NB4 (cell line): ENCODE results near the gene RACGAP1.

Experiments
- DNase-seq: peaks from one replicate; pipeline ENCODE4 v3.0.0; 2010; ENCODE audit warnings: low read depth
- H3K4me3 ChIP-seq: one replicate; pipeline ENCODE4 v1.5.1; 2011; ENCODE audit warnings: mild to moderate bottlenecking, low read depth, low read length, moderate library complexity
- MYC ChIP-seq: IDR thresholded peaks from 2 replicates; pipeline ENCODE4 v1.6.1; 2011; ENCODE audit warnings: low read depth, low read length
- POLR2A ChIP-seq: IDR thresholded peaks from 2 replicates; pipeline ENCODE4 v1.6.1; 2011; ENCODE audit warnings: mild to moderate bottlenecking; ENCODE audit not compliant: insufficient read length; ENCODE audit errors: extremely low read depth
- TF ChIP-seq, protein P1 (sequence below): IDR thresholded peaks from 2 replicates; pipeline ENCODE4 v1.6.1; 2011; ENCODE audit warnings: low read depth, low read length
- TF ChIP-seq, protein P2 (sequence below): IDR thresholded peaks from one replicate; pipeline ENCODE4 v1.5.1; 2012; ENCODE audit warnings: low read depth, low read length

RACGAP1 gene

DNA sequence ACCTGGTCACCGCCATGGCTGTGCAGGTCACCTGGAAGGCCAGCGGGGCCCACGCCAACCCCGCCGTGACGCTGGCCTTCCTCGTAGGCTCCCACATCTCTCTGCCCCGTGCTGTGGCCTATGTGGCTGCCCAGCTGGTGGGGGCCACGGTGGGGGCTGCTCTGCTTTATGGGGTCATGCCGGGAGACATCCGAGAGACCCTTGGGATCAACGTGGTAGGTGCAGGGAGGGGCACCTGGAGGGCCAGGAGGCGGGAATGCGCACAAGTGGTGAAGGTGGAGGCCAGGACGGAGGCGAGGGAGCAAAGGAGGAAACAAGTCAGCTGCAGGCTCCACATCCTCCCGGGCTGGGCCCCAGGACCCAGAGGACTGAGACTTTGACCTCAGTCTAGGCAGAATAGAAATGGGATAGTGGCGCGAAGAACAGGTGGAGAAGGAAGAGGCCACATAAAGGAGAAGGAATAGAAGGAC is 51.9 kb downstream of the RACGAP1 start:
- no peak for TF ChIP-seq POLR2A
- TF ChIP-seq, protein P1, sequence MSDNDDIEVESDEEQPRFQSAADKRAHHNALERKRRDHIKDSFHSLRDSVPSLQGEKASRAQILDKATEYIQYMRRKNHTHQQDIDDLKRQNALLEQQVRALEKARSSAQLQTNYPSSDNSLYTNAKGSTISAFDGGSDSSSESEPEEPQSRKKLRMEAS, result no peak
- TF ChIP-seq MYC, result no peak
- TF ChIP-seq, protein P2, sequence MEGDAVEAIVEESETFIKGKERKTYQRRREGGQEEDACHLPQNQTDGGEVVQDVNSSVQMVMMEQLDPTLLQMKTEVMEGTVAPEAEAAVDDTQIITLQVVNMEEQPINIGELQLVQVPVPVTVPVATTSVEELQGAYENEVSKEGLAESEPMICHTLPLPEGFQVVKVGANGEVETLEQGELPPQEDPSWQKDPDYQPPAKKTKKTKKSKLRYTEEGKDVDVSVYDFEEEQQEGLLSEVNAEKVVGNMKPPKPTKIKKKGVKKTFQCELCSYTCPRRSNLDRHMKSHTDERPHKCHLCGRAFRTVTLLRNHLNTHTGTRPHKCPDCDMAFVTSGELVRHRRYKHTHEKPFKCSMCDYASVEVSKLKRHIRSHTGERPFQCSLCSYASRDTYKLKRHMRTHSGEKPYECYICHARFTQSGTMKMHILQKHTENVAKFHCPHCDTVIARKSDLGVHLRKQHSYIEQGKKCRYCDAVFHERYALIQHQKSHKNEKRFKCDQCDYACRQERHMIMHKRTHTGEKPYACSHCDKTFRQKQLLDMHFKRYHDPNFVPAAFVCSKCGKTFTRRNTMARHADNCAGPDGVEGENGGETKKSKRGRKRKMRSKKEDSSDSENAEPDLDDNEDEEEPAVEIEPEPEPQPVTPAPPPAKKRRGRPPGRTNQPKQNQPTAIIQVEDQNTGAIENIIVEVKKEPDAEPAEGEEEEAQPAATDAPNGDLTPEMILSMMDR, result no peak
- no peak overlapping the region for H3K4me3 ChIP-seq
- DNase-seq, result no peak

DNA sequence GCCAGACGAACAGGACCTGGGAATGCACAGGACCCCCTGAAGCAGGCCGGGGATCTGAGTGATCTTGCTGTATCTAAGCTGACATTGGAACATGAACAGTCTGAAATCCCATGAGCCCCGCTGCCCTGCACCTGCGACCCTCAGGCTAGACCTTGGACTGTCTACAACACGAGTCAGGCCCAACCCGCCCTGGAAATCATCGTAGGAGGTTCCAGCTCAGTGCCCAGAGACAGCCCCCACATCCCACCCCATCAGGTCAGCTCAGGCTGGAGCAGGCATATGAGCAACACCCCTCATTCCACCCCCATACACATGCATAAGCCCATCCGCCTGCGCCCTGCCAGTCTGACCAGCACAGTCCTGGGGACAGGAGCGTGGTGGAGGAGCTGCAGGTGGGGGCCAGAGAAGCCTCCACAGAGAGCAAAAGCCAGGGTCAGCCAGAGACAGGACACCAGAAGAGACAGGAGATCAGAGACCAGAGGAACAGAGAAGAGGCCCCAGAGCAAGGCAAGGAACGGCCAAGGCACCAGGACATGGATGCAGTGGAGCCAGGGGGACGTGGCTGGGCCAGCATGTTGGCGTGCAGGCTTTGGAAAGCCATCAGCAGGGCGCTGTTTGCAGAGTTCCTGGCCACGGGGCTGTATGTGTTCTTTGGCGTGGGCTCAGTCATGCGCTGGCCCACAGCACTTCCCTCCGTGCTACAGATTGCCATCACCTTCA is 52.5 kb downstream of the RACGAP1 start, which contains the start of gene AQP6:
AQP6 (plus strand) TSS at position 307 of the 720 bp plus-strand sequence; CDS start at position 534, 227 bp downstream.
- TF ChIP-seq, protein P1, result no peak
- TF ChIP-seq MYC (no peak), POLR2A (no peak)
- TF ChIP-seq, protein P2, result no peak
- no peak for DNase-seq
- no peak within 1 kb of the TSS for H3K4me3 ChIP-seq

DNA sequence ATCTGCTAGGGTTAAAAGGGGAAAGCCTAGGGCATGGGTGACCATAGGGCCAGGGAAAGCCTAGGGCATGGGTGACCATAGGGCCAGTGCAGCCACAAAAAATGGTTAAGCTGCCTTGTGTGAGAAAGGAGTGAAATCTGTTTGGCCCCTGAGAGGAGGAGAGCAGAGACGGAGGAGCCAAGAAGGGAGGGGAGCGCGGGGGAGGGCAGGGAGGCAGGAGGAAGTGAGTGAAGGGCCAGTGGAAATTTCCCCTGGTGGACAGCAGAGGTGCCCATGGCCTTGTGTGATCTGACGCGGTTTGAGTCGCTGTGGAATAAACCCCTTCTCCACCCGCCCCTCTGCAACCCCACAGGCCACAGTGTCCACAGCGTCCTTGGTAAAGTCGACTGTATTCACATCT is 53.2 kb downstream of the RACGAP1 start:
- TF ChIP-seq, protein P1, result no peak
- TF ChIP-seq MYC (no peak), POLR2A (no peak)
- TF ChIP-seq, protein P2, result no peak
- no peak overlapping the region for H3K4me3 ChIP-seq
- no peak for DNase-seq

DNA sequence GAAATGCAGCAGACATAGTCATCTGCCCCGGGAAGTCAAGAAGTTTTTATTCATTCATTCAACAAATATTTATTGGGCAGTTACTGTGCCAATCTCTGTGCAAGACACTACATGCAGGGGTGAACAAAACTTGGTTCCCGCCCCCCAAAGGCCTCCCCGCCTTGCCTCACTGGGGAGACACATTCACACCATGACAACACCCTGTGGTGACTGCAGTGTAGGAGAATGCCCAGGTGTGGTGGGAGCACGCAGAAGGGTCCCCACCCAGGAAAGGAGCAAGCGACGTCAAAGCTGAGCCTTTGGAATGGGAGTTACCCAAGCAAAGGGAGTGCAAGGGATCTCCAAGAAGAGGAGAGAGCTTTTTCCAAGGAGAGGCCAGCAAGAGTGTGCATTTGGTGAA is 54.2 kb downstream of the RACGAP1 start:
- no peak overlapping the region for H3K4me3 ChIP-seq
- TF ChIP-seq, protein P1, result no peak
- TF ChIP-seq, protein P2, result no peak
- TF ChIP-seq MYC (no peak), POLR2A (no peak)
- no peak for DNase-seq

DNA sequence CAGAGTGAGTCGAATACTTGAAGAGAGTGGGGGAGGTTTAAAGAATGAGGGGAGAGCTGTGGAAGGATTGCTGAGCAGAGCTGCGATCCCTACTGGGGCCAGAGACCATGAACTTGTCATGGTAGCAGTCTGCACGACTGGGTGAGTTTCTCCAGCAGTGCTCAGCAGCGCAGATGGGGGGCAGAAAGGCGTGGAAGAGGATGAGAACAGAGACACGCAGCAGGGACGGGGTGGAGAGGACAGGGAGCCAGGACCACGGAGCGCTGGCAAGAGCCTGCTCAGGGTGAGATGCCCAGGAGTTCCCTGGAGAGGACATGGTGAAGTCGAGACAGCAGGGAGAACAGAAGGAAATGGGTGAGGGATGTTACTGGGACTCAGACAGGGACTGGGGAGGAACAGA is 54.6 kb downstream of the RACGAP1 start:
- no peak overlapping the region for H3K4me3 ChIP-seq
- DNase-seq, result no peak
- TF ChIP-seq, protein P2, result no peak
- TF ChIP-seq MYC (no peak), POLR2A (no peak)
- TF ChIP-seq, protein P1, result no peak
